GM18520 (cell line): ENCODE measurements around the gene YJEFN3.

Experiments
- ATAC-seq: cut with Tn5 transposase; IDR thresholded peaks from one replicate; pipeline ENCODE4 v1.9.1; 2021; ENCODE audit not compliant: unreplicated experiment

The YJEFN3 gene

GRCh38 chr19:19550485-19550929 lies 21.8 kb downstream of the YJEFN3 start:
- ATAC-seq = no peak

GRCh38 chr19:19550972-19551852 lies 22.5 kb downstream of the YJEFN3 start:
- ATAC-seq = no peak

GRCh38 chr19:19551853-19552192 lies 23.1 kb downstream of the YJEFN3 start:
- no peak for ATAC-seq

GRCh38 chr19:19552798-19553197 lies 24.1 kb downstream of the YJEFN3 start:
- no peak for ATAC-seq

- no peak for ATAC-seq
Measured at GRCh38 chr19:19553670-19554069, 25.0 kb downstream of the YJEFN3 start.

GRCh38 chr19:19554074-19555023 lies 25.6 kb downstream of the YJEFN3 start:
- ATAC-seq = no peak

GRCh38 chr19:19558055-19558454 lies 29.3 kb downstream of the YJEFN3 start:
- ATAC-seq = no peak

- ATAC-seq = no peak
Measured at GRCh38 chr19:19558636-19559035, 29.9 kb downstream of the YJEFN3 start.

- no peak for ATAC-seq
Measured at GRCh38 chr19:19559931-19560330, 31.2 kb downstream of the YJEFN3 start.

- ATAC-seq = no peak
Measured at GRCh38 chr19:19561946-19562664, 33.4 kb downstream of the YJEFN3 start.

- ATAC-seq = no peak
Measured at GRCh38 chr19:19562665-19563347, 34.1 kb downstream of the YJEFN3 start.

GRCh38 chr19:19563348-19563848 lies 34.7 kb downstream of the YJEFN3 start:
- no peak for ATAC-seq

- ATAC-seq = no peak
Measured at GRCh38 chr19:19566306-19566705, 37.6 kb downstream of the YJEFN3 start.

- no peak for ATAC-seq
Measured at GRCh38 chr19:19567391-19567790, 38.7 kb downstream of the YJEFN3 start.

GRCh38 chr19:19568802-19569756 lies 40.4 kb downstream of the YJEFN3 start:
- ATAC-seq = no peak

GRCh38 chr19:19570571-19570970 lies 41.9 kb downstream of the YJEFN3 start:
- ATAC-seq = no peak

- ATAC-seq = no peak
Measured at GRCh38 chr19:19571071-19571786, 42.5 kb downstream of the YJEFN3 start.

GRCh38 chr19:19575411-19575810 lies 46.7 kb downstream of the YJEFN3 start:
- ATAC-seq = no peak

GRCh38 chr19:19578252-19578651 lies 49.5 kb downstream of the YJEFN3 start:
- ATAC-seq = no peak
